HCT116 (cell line): ENCODE results near the gene AFAP1L2. TPM values are rescaled to one million over a fixed set of nuclear protein-coding genes. Genes with fewer than 3 reads are reported as not detected.

ENCODE experiments used
- ATAC-seq: fragments of 200-7000 bp; cut with Tn5 transposase; 2 replicates; pipeline ENCODE4 v1.9.1; 2020; ENCODE audit warnings: mild to moderate bottlenecking, moderate library complexity
- BruUV-seq: library from RNA; stranded (reverse); fragments of 400-500 nt; replicated peaks from 2 replicates; lab custom pipeline; 2021; lab: Mats Ljungman, UMichigan
- CTCF ChIA-PET: fragments of 300-600 bp; sonication (Branson Sonifier 250); formaldehyde crosslinking; loops from one replicate; lab custom pipeline; 2021; ENCODE audit warnings: antibody characterized with exemption; lab: Charles Lee
- POLR2A ChIA-PET: fragments of 300-600, 350-600 bp; sonication (Branson Sonifier 250); formaldehyde crosslinking; loops from one replicate; lab custom pipeline; 2021; ENCODE audit warnings: antibody characterized with exemption; lab: Charles Lee
- RAD21 ChIA-PET, 2 experiments: fragments of 300-600 bp; sonication (Branson Sonifier 250); formaldehyde crosslinking; loops; one replicate each; lab custom pipeline; 2023; ENCODE audit warnings: low total read pairs in 2 of 2; ENCODE audit not compliant: uncharacterized antibody in 2 of 2, unreplicated experiment in 2 of 2, low non-redundant PET in 1 of 2; lab: Charles Lee
- DNase-seq: peaks from one replicate; pipeline ENCODE4 v3.0.0-alpha.2; 2010; ENCODE audit warnings: low read depth, low spot score
- H2AFZ ChIP-seq: fragments of 200-600 bp; shearing (Covaris generic), sonication (generic); 2 replicates; pipeline ENCODE4 v1.6.1; 2017; ENCODE audit warnings: low read depth, mixed run types, mixed read lengths, antibody characterized with exemption, low read length; ENCODE audit not compliant: poor library complexity, severe bottlenecking
- H3K27ac ChIP-seq: 2 replicates; pipeline ENCODE4 v1.5.1; 2012; ENCODE audit warnings: low read depth, low read length
- H3K27me3 ChIP-seq: fragments of 200-600 bp; sonication (generic); 2 replicates; pipeline ENCODE4 v1.6.1; 2016; ENCODE audit warnings: mixed run types, low read length, mixed read lengths; ENCODE audit not compliant: insufficient read depth
- H3K36me3 ChIP-seq, 2 experiments: fragments of 200-500 bp in 1 of 2; fragments of 200-600 bp in 1 of 2; sonication (Bioruptor generic) in 1 of 2; sonication (generic) in 1 of 2; 2 replicates each; pipeline versions ENCODE4 v1.5.1 to v1.6.1; 2014 to 2016; ENCODE audit warnings: low read length in 2 of 2, inconsistent platforms in 1 of 2, mixed read lengths in 1 of 2, mixed run types in 1 of 2; ENCODE audit not compliant: insufficient read depth in 2 of 2, control insufficient read depth in 1 of 2
- H3K4me1 ChIP-seq, 2 experiments: fragments of 200-600 bp in 1 of 2; sonication (generic) in 1 of 2; 2 replicates each; pipeline versions ENCODE4 v1.5.1 to v1.6.1; 2012 to 2017; ENCODE audit warnings: low read length in 2 of 2, inconsistent platforms in 1 of 2, mild to moderate bottlenecking in 1 of 2, mixed read lengths in 1 of 2, mixed run types in 1 of 2, moderate library complexity in 1 of 2; ENCODE audit not compliant: insufficient read depth in 2 of 2, control insufficient read depth in 1 of 2
- H3K4me2 ChIP-seq: fragments of 200-600 bp; sonication (generic); 2 replicates; pipeline ENCODE4 v1.6.1; 2017; ENCODE audit warnings: mixed run types, low read length, mixed read lengths
- H3K4me3 ChIP-seq, 2 experiments: fragments of 200-600 bp in 1 of 2; sonication (generic) in 1 of 2; replicated peaks in 1 of 2; 2 replicates each; pipeline ENCODE4 v1.5.1; 2011 to 2016; ENCODE audit warnings: low read length in 2 of 2, control low read depth in 1 of 2, low read depth in 1 of 2, mild to moderate bottlenecking in 1 of 2, mixed read lengths in 1 of 2, mixed run types in 1 of 2
- H3K79me2 ChIP-seq: fragments of 200-600 bp; sonication (generic); 2 replicates; pipeline ENCODE4 v1.6.1; 2017; ENCODE audit warnings: mild to moderate bottlenecking, mixed run types, low read length, moderate library complexity, mixed read lengths; ENCODE audit not compliant: insufficient read depth
- H3K9ac ChIP-seq: fragments of 200-600 bp; sonication (generic); 2 replicates; pipeline ENCODE4 v1.6.1; 2016; ENCODE audit warnings: low read length, mixed read lengths
- H3K9me2 ChIP-seq: fragments of 200-600 bp; sonication (generic), shearing (Covaris generic); 2 replicates; pipeline ENCODE4 v1.6.1; 2017; ENCODE audit warnings: mixed run types, mild to moderate bottlenecking, moderate library complexity; ENCODE audit not compliant: insufficient read depth
- H3K9me3 ChIP-seq, 2 experiments: fragments of 200-500 bp in 1 of 2; fragments of 200-600 bp in 1 of 2; sonication (Bioruptor generic) in 1 of 2; sonication (generic) in 1 of 2; 2 replicates each; pipeline ENCODE4 v1.6.1; 2014 to 2017; ENCODE audit warnings: low read length in 2 of 2, mixed read lengths in 2 of 2, inconsistent platforms in 1 of 2, low read depth in 1 of 2, mild to moderate bottlenecking in 1 of 2, mixed run types in 1 of 2, moderate library complexity in 1 of 2; ENCODE audit not compliant: control insufficient read depth in 1 of 2, insufficient read depth in 1 of 2
- H4K20me1 ChIP-seq: fragments of 200-600 bp; sonication (generic), shearing (Covaris generic); 2 replicates; pipeline ENCODE4 v1.6.1; 2017; ENCODE audit warnings: mixed run types, mild to moderate bottlenecking, moderate library complexity; ENCODE audit not compliant: insufficient read depth
- ATF3 ChIP-seq: IDR thresholded peaks from 2 replicates; pipeline ENCODE4 v1.6.1; 2012
- CBX3 ChIP-seq: IDR thresholded peaks from 2 replicates; pipeline ENCODE4 v1.6.1; 2012; ENCODE audit warnings: low read depth
- CEBPB ChIP-seq: IDR thresholded peaks from 2 replicates; pipeline ENCODE4 v1.6.1; 2012; ENCODE audit warnings: low read depth
- CTCF ChIP-seq, 3 experiments: fragments of 200-600 bp in 1 of 3; sonication (generic) in 1 of 3; IDR thresholded peaks in 2 of 3; conservative IDR thresholded peaks in 1 of 3; 2 replicates each; pipeline ENCODE4 v1.5.1; 2012 to 2017; ENCODE audit warnings: low read depth in 2 of 3, low read length in 2 of 3, antibody characterized with exemption in 1 of 3, borderline replicate concordance in 1 of 3, control low read depth in 1 of 3, mild to moderate bottlenecking in 1 of 3, mixed read lengths in 1 of 3, mixed run types in 1 of 3, moderate library complexity in 1 of 3; ENCODE audit not compliant: insufficient read depth in 1 of 3
- EGR1 ChIP-seq: IDR thresholded peaks from 2 replicates; pipeline ENCODE4 v1.6.1; 2012; ENCODE audit warnings: low read depth
- ELF1 ChIP-seq: IDR thresholded peaks from 2 replicates; pipeline ENCODE4 v1.6.1; 2012; ENCODE audit warnings: low read depth, borderline replicate concordance
- EZH2 ChIP-seq: fragments of 200-600 bp; sonication (generic); IDR thresholded peaks from 2 replicates; pipeline ENCODE4 v1.6.1; 2017; ENCODE audit warnings: antibody characterized with exemption, mixed run types
- FOSL1 ChIP-seq: IDR thresholded peaks from 2 replicates; pipeline ENCODE4 v1.6.1; 2012; ENCODE audit warnings: low read depth
- POLR2A ChIP-seq: IDR thresholded peaks from 2 replicates; pipeline ENCODE4 v1.7.0; 2011; ENCODE audit warnings: borderline replicate concordance; ENCODE audit not compliant: insufficient read depth, insufficient read length; ENCODE audit errors: extremely low read depth
- POLR2AphosphoS5 ChIP-seq: IDR thresholded peaks from 2 replicates; pipeline ENCODE4 v1.6.1; 2011; ENCODE audit warnings: mild to moderate bottlenecking, low read depth, low read length, moderate library complexity
- RAD21 ChIP-seq: IDR thresholded peaks from 2 replicates; pipeline ENCODE4 v1.6.1; 2012; ENCODE audit warnings: low read depth, mild to moderate bottlenecking
- REST ChIP-seq: IDR thresholded peaks from 2 replicates; pipeline ENCODE4 v1.6.1; 2012; ENCODE audit warnings: low read depth
- SIN3A ChIP-seq: IDR thresholded peaks from 2 replicates; pipeline ENCODE4 v1.6.1; 2012; ENCODE audit warnings: low read depth
- SRF ChIP-seq: IDR thresholded peaks from 2 replicates; pipeline ENCODE4 v1.6.1; 2012; ENCODE audit warnings: low read depth
- TCF7L2 ChIP-seq: IDR thresholded peaks from 2 replicates; pipeline ENCODE4 v1.7.0; 2011; ENCODE audit warnings: borderline replicate concordance, inconsistent platforms; ENCODE audit not compliant: insufficient read depth, insufficient read length; ENCODE audit errors: extremely low read depth
- YY1 ChIP-seq: IDR thresholded peaks from 2 replicates; pipeline ENCODE4 v1.6.1; 2011; ENCODE audit warnings: low read length, low read depth, moderate library complexity, mild to moderate bottlenecking; ENCODE audit not compliant: insufficient replicate concordance; ENCODE audit errors: extremely low read depth
- ZBTB33 ChIP-seq: IDR thresholded peaks from 2 replicates; pipeline ENCODE4 v1.6.1; 2011; ENCODE audit warnings: mild to moderate bottlenecking, low read length, moderate library complexity; ENCODE audit not compliant: insufficient replicate concordance; ENCODE audit errors: extremely low read depth
- intact Hi-C: fragments of 100-400 bp; cut with micrococcal nuclease; formaldehyde crosslinking; loops from 2 replicates; pipeline ENCODE4 v1.10.0; 2022
- total RNA-seq: library from RNA; stranded (reverse); gene quantifications from one replicate; pipeline ENCODE4 v1.2.1, GENCODE V29; 2021; ENCODE audit not compliant: unreplicated experiment

The AFAP1L2 gene
- total RNA-seq, 1 experiment from 2014 or later, result 0.93 TPM

GRCh38 chr10:114400091-114400490, 4.2 kb downstream of the AFAP1L2 start:
- Histone ChIP-seq H3K4me2 (no peak overlapping the region), H3K4me1 (peaks cover 0 to 8% of the 10 kb centered on the region in 2 experiments; a peak in 1 of 4 replicates), H3K36me3 (no peaks in the 10 kb centered on the region), H4K20me1 (no peaks in the 10 kb centered on the region; the same call in 1 of the 2 replicates), H3K27ac (no peak overlapping the region), H2AFZ (no peak overlapping the region), H3K27me3 (peaks cover 96% of the 10 kb centered on the region), H3K9me3 (no peaks in the 10 kb centered on the region), H3K79me2 (no peaks in the 10 kb centered on the region), H3K9me2 (no peaks in the 10 kb centered on the region), H3K4me3 (no peak overlapping the region), H3K9ac (no peak overlapping the region)
- DNase-seq (no peak), ATAC-seq (no peak)
- intact Hi-C loops, result no loop called here
- ChIA-PET POLR2A (no interaction called here), CTCF (interaction anchor here (0.6 kb wide), 1 partner anchor 9 kb away, joined by 3 read pairs; no protein-coding TSS in a partner anchor), RAD21 (no interaction called here)
- no TSS peak for BruUV-seq
- TF ChIP-seq REST (no peak), TCF7L2 (no peak), CEBPB (no peak), SIN3A (no peak), SRF (no peak), ATF3 (no peak), FOSL1 (no peak), CTCF (IDR thresholded peaks at IDR 0.05 in 2 of 3, conservative IDR thresholded peaks at IDR 0.05 in 1 of 3; ENCODE audit: borderline replicate concordance in 1 of 3, insufficient read depth in 1 of 3, low read depth in 2 of 3, low read length in 2 of 3) (no peak), ZBTB33 (no peak), ELF1 (no peak), EGR1 (no peak), POLR2AphosphoS5 (no peak), RAD21 (no peak), POLR2A (no peak), EZH2 (no peak), YY1 (no peak), CBX3 (no peak)
